ENCODE results near the gene NPAS3.

The NPAS3 gene

DNA sequence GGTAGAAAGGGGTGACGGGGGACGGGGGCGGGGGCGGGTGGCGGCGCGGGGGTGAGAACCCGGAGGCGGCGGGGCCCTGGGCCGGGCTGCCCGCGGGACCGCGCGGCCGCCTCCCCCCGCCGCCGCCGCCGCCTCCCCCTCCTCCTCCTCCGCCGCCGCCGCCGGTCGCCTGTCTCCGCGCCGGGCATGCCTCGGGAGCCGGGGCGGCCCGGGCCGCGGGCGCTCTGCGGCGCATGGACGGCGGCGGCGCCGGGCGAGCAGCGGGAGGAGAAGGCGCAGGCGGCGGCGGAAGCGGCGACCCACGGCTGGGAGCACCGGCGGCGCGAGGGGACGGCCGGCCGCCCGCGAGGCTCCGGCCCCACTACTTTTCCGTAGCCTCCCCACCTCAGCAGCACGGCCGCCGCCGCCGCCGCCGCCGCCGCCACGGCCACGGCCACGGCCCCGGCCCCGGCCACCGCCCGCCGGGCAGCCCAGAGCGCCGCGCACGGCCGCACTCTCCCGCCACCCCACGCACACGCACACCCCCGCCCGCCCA, at the start of gene NPAS3:
TSS of gene NPAS3 (plus strand) at position 161 of the 535 bp plus-strand sequence.
- peak; percentile 32 to 72 (median 64) for DNase-seq

DNA sequence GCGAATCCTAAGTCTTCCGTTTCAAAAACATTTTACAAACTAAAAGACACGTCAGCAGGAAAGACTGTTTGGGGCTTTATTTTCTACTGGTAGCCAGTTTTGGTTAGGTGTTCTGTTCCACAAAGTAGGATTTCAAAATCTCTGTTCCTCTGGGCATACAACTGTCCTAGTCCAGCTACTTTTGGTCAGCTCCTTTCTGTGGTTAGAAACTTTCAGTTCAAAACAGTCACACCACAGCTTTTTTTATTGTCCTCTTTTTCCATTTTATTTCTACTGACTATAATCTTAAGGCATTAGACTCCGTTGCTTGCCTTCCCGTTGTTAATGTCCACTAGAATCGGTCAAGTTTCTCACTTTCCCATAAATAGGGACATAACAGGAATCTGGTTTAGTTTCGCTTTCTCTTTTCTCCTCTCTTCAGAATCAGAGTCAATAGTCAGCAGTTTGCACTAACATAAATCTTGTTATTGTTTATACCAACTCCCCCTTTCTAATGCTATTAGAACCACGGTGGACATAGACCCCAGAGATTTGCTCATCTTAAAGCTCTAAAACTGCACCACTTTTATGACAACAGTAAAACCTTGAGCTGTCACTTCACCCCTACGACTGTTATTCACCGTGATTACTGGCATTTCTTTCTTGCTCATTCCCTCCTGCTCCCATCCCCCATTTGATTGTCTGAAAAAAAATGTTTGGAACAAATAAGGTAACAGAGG, 41.5 kb upstream of the NPAS3 start:
- peak in 2 of 3 experiments; percentile 31 to 39 for DNase-seq

DNA sequence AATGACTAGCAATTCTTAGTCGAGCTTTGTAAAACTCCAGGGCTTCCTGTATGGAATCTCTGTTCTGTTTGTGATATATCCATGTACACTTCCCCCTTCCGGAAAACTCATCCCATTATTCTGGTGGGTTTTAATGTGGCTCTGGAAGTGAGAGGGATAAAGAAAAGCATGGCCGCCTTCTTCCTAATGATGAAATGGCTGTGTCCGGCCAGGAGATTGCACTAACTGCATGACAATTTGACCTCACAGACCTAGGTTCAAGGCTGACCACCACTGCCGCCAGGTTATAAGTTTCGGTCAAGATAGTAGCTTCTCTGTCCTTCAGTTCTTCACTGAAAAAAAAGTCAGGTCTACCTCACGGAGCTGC, 41.0 kb upstream of the NPAS3 start:
- DNase-seq: no peak

DNA sequence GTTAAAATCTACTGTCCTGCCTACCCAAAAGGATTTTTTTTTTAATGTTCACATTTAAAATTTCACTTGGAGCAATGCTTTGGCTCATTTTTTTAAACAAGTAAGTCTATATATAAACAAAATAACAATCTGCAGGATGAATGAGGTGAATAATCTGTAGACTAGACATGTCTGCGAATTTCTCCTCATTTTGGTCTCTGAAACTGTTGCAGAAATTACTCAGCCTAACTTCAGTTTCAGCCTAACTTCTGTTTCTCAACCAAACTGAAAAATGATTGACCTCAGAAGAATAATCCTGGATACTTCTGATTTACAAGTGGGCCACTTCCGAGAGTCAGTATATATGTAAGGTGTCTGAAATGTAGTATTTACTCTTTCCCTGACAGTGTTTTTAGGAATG, 39.8 kb upstream of the NPAS3 start:
- DNase-seq: no peak

DNA sequence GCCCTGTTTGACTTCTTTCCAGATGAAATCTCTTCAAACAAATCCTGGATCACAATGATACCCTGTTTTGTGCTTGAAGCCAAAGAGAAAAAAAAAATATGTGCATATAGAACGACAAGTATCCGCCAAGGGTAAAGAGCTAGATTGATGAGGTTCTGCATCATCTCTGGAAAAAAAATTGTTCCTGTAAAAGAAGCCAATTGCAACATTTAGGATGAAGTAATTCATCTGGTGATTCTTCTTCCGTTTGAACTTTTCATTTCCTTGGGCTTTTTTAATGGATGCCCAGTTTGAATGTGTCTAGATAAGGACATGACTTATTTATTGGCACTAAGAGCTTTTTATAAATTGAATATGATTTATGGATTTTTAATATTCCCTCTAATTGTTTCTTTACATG, 38.1 kb upstream of the NPAS3 start:
- no peak for DNase-seq

DNA sequence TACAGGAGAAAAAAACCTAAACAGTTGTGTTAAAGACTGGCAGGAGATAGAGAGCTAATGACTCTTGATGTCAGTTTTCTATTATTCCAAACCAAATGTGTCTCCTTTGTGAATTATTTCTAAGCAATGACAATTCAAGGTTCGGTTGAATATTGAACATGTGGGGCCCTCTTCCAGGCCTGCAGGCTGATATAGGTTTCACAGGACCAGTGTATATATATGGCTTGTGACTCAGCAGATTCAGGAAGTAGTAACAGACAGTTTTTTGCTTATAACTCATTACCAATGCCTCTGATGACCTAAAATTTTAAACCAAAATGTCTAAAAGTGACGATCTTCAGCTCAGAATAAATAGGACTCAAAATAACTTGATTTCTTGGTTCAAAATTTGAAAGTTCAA, 33.7 kb upstream of the NPAS3 start:
- DNase-seq: no peak

DNA sequence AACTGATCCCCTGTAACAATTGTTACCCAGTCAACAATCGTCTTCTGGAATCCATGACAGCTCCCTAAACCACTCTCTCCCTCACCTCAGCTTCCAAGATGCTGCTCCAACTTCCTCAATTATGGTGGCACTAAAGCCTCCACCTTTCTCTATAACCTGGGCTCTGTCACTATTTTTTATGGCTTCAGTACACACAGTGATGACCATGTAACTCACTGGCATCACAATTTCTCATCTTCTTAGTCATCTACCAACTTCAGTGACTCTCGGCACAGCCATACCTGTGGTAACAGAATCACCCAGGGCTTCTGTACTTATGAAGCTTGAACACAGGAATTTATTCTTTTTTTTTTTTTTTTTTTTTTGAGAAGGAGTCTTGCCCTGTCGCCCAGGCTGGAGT, 32.0 kb upstream of the NPAS3 start:
- DNase-seq: no peak

DNA sequence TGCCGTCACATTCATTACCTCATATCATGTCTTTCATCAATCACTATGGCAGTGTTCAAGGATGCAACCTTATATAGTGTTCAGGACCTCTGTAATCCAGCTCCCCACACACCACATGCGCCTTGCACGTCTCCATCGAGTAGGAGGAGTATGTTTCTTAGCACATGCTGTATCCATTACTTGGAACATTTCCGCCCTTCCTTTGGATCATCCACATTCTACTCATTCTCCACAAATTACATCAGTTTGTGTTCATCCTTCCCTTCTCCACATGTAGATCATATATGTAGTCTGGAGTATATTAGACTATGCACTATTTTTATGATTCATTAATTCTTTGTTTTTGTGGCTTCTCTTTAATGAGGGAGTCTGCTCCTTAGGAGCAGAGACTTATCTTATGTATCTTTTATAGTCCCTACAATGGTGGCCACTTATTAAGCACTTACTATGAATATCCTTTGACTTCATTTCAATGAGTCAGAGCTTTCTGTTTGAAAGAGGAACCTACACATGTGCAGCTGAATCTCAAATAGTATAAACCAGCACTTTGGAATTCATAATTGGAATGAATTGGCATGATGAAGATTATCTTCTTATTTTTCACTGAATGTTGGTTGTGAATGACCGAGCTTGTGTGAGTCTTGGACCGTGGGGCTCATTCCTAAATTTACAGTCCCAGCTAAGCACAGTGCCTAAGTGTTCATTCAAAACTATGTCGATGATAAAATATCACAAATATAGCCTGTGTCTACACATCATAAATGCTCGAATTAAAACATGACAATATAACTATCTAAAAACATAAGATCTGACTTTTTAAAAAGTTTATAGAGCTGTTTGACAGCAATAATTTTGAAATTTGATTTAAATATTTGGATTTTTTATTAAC, 30.2 kb upstream of the NPAS3 start:
- no peak for DNase-seq

DNA sequence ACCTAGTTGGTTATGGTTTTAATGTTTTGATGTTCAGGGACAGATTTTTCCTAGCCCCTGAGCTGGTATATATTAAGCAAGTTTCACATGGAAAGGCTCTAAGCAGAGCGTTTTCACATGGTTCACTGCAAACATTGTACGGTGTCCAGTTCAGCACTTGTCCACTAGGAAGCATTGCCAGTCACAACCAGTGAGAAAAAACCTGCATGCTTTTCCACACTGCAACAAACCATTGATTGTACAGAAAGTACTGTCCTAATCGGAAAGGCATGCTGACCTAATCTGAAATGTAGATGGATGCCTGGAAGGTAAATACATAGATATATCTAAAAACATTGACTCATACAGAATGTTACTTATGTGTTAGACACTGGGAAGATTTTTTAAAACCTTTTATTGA, 25.0 kb upstream of the NPAS3 start:
- DNase-seq: peak in 1 of 3 experiments; percentile 17

DNA sequence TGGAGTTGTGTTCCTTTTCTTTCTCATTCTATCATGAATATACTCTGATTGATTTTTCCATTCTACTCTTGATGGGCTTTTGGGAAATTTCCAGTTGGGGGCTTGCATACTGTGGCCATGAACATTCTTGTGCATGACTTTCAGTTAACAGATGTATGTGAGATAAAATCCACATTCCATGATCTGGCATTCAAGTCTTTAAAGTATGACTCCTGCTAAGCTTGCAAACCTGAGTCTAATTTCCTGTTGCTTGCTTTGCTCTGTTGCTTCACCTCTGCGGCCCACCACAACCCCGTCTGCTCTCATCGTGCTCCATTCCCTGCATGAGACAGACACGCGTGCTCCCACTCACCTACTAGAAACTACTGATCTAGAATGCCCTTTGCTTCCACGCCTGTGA, 24.3 kb upstream of the NPAS3 start:
- no peak for DNase-seq

DNA sequence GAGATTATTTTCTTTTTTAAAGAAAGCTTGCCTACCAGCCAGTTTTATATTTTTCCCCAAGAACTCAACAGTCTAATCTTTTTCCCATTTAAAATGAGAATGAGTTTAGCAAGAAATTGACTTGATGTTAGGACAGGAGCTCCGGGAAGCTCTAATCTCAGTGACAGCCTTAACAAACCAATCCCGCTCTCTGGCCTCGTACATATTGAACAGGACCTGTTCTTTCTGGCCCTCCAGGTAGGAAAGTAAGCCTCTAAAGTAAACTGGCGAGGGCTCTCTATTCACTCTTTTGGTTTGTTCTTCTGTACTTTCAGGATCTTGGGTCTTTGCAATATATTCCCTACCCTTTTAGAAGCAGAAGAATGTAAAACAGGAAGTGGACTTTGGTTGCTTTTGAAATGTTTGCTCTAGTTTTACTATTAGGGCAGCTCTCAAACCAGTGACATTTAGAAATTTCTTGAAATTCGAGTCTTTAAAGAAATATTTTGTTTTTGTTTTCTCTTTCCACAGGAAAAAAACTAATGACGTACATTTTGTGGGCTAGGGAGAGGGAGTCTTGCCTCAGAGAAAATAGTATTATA, 17.9 kb upstream of the NPAS3 start:
- no peak for DNase-seq

DNA sequence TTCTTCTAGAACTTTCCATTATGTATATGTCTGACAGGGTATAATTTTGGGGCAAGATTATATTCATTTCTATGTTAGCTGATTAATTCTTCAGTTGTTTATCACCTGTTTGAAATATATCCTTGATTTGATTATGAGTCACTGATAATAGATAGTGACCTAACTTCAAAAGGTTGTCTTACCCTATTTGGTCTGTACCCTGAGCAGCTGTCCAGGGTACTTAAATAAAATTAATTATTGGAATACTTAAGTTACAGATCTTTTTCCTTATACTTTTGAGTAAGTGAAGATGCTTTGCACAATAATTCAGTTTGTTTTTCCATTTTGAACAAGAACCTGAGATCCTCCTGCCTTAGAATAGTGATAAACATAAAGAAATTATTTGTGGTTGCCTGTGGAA, 13.2 kb upstream of the NPAS3 start:
- no peak for DNase-seq

DNA sequence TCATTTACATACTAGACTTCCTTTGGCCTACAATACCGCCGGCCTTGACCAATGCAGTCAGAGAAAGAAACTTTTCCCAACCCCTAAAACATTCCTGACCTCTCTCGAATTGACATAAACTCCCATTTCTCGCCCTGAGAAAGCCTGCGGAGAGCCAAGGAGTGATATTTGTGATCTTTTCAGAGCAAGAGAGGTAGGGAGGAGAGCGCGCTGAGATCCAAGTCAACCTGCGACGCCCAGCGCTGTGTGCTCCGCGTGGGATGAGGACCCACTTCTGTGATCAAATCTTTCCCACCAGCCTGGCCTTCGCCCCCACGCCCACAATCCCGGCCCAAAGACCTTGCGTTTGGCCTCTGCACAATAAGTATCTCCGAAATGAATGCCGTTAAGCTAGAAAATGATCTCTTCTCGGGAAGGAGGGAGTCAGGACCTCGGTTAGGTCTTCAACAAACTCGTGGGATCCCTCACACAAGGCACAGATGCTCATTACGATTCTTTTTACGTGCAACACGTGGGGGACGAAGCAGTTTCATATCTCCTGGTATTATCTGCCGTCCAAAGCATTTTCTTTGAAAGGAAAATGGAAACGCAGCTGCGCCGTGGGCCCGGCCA, 6.3 kb upstream of the NPAS3 start:
- DNase-seq: no peak

DNA sequence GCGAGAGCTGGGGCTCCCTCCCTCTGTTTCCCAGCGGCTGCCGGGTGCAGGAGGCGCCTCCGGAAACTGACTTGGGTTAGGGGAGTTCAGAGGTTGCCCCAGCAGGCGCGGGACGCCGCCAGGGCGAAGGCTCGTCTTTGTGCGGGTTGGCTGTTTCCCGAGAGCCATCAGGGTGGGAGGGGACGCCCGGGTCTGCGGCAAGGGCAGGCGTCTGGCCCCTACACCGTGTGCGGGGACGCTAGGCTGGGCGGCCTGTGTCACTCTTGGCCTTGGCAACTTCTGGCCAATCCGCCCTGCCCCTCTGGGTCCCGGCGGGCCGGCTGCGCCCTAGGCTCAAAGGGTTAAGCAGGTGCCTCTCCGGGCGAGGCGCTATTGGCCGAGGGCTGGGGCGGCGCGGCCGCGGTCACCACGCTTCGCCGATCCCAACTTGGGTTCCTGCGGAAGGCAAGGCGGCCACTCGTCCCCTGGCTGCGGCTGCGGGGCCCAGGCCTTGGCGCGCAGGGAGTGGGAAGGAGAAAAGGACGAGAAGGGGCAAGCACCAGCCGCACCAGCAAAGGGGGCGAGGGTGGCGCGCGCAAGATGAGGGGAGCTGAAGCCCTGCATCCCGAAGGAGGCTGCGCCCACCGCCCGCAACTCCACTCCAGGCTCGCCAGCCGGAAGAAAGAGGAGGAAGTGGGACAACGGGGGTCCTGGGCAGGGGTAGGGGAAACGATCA, 5.6 kb upstream of the NPAS3 start:
- no peak for DNase-seq

DNA sequence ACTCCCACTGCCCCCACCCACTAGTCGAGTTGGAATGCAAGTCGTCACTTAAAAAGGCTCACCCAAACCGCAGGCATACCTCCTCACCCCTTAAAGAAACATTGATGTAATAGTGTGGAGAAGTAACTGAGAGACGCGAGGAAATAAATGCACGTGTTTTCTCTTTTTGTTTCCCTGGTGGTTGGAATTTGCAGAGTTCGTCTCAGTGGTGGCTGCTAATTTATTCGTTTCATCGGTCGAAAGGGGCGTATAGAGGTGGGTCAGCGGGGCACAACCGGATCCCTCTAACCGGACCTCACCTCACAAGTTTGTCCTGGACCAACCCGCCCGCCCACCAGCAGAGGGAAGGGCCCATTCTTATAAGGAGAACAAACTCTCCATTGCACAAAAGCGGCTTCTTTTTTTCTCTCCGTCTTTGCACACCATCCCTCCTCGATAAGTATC, 5.0 kb upstream of the NPAS3 start:
- DNase-seq: peak in 2 of 3 experiments; percentile 47 to 56

DNA sequence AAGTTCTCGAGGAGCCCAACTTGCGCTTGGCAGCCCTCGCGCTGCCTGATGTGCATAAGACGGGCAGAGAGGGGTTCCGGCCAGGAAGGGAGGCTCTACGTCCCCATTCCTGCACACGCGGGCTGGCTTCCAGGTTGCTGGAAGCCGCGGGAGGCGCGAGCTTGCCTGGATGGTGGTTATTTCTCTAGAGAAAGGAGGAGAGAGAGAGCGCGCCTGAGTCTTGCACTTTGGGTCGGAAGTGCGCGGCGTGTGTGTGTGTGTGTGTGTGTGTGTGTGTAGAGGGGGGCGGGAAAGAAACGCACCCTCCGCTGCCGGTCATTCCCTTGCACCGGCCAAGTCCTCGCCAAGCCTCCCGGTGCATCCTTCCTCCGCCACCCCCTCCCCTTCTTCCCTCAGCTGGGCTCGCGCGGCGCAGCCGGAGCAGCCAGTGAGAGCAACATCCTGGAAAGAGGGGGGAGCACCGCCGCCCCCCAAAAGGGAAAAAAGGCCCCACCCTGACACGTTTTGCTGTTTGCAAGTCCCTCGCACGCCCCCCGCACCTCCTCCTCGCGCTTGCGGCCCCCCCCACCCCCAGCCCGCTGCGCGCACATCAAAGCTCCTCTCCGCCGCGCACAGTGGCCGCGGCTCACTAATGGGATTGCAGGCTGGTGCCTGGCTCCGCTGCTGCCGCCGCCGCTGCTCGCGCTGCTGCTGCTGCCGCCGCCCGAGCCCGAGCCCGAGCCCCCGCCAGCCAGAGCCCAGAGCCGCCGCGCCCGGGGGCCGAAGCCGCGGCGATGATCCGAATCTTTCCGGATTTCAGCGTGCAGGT, 4.4 kb upstream of the NPAS3 start:
- peak; percentile 42 to 87 (median 83) for DNase-seq

DNA sequence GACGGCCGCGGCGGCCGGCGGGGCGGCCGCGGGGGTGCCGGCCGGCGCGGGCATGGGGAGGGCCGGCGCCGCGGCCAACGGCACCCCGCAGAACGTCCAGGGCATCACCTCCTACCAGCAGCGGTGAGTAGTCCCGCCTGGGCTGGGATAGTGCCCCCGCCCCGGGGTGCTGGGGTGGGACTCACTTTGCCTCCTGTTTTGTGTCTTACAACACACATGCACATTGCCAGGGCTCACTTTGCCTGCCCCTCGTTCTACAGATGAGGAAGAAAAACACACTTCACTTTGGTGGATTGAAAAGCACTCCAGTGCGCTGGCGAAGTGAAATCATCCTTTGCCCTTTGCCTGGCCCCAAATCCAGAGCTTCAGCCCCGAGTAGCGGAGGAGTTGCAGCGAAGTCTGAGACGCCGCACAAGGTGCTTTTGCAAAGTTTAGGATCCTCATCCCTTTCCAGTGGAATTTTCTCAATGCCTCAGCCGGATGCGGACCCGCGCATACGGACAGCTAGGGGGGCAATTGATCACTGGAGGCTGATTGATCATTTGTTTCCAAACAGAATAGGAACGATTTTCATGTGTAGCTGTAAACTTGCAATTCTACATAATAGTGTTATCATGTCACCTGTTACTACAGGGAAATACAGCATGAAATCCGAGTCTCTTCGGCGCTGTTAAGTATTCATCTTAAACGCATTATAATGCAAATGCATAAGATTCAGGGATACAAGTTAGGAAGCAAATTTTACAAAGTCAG, 3.6 kb upstream of the NPAS3 start:
- peak in 2 of 3 experiments; percentile 48 to 69 for DNase-seq

DNA sequence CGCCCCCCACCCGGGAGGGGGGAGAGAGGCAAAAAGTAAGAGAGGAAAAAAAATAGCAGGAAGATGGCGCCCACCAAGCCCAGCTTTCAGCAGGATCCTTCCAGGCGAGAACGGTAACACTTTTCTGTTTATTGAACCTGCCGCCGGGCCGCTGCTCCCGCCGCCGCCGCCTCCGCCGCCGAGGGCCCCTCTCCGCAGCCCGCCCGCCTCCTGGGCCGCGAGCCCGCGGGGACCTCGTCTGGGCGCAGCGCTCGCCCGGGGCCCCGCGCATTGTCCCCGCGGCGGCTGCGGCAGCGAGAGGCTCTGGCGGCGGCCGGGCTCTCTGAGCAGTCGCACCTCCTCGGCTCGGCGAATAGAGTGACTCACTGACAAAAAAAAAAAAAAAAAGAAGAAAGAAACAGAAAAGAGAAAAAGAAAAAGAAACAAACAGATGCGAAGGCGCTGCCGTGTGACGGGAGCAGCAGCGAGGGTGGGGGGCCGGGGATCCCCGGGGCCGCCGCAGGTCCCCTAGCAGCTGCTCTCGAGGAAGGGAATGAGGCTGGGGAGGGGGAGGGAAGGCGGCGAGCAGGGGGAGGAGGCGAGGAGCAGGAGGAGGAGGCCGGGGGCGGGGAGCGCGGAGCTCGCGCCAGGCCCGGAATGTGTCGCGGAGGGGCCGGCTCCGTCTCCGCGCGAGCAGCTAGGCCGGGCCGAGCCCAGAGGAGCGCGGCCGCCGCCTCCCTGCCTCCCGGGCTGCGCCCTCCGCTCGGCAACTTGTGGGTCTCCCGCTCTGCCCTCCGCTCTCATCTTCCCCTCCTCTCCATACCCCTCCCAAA, 781 bp downstream of the NPAS3 start:
- peak; percentile 69 to 91 (median 88) for DNase-seq

DNA sequence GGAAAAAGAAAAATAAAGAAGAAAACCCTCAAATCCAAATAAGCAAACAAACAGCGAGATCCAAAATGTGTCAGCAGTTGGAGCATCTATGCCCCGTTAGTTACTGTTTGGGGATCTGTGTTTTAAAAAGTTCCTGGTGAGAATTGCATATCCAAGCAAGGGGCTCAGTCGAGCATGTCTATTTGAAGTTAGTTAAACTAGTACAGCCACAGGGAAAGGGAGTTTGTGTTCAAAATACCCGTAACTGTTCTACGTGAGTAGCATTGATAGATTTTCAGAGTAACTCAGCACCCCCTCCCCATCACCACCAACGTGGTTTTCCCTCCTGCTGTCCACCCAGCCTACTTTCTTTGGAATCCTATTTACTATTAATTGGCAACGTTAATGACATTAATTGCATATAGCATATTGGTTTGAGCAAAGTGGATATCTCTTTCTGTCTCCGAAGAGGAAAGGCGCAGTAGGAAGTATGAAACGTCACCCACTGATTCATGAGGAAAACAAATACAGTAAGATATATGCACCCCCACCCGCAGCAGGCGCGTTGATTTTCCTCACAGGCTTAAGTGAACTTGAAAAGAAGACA, 1.5 kb downstream of the NPAS3 start:
- DNase-seq: peak; percentile 48 to 88 (median 70)
